SK-N-SH treated with all-trans-retinoic acid at 6 μM for 48 hours (cell line): Measurements from ENCODE around the gene DNAJB8.

Experiments
- ATAC-seq: fragments of 200-7000 bp; cut with Tn5 transposase; 3 replicates; pipeline ENCODE4 v1.9.1; 2020; ENCODE audit warnings: mild to moderate bottlenecking, moderate library complexity
- BACH2 ChIP-seq: fragments of 250-450 bp; sonication (Bioruptor Pico); IDR thresholded peaks from 2 replicates; pipeline ENCODE4 v1.9.0; 2021; ENCODE audit warnings: mild to moderate bottlenecking, borderline replicate concordance
- CREB5 ChIP-seq: fragments of 250-450 bp; sonication (Bioruptor Pico); IDR thresholded peaks from 2 replicates; pipeline ENCODE4 v1.5.1; 2020; ENCODE audit warnings: low read depth, mild to moderate bottlenecking, moderate library complexity
- POU6F1 ChIP-seq: fragments of 250-450 bp; sonication (Bioruptor Pico); IDR thresholded peaks from 2 replicates; pipeline ENCODE4 v1.8.0; 2021; ENCODE audit warnings: low read depth, mild to moderate bottlenecking, moderate library complexity, borderline replicate concordance
- SNAI2 ChIP-seq: fragments of 250-450 bp; sonication (Bioruptor Pico); IDR thresholded peaks from 2 replicates; pipeline ENCODE4 v1.5.0; 2020; ENCODE audit warnings: mild to moderate bottlenecking, moderate library complexity
- ZNF565 ChIP-seq: fragments of 450-650 bp; formaldehyde crosslinking; conservative IDR thresholded peaks from 2 replicates; pipeline ENCODE4 v1.5.0; 2020; ENCODE audit warnings: low read depth, mild to moderate bottlenecking, moderate library complexity
- ZNF70 ChIP-seq: fragments of 450-650 bp; formaldehyde crosslinking; IDR thresholded peaks from 2 replicates; pipeline ENCODE4 v1.5.0; 2020; ENCODE audit warnings: mild to moderate bottlenecking, moderate library complexity
- TF ChIP-seq, protein P1 (sequence below): fragments of 250-450 bp; sonication (Bioruptor Pico); IDR thresholded peaks from 2 replicates; pipeline ENCODE4 v1.8.0; 2020; ENCODE audit warnings: mild to moderate bottlenecking, moderate library complexity, borderline replicate concordance
- TF ChIP-seq, protein P2 (sequence below): fragments of 250-450 bp; sonication (Bioruptor Pico); IDR thresholded peaks from 2 replicates; pipeline ENCODE4 v1.5.0; 2020; ENCODE audit warnings: mild to moderate bottlenecking, moderate library complexity

The DNAJB8 gene

DNA sequence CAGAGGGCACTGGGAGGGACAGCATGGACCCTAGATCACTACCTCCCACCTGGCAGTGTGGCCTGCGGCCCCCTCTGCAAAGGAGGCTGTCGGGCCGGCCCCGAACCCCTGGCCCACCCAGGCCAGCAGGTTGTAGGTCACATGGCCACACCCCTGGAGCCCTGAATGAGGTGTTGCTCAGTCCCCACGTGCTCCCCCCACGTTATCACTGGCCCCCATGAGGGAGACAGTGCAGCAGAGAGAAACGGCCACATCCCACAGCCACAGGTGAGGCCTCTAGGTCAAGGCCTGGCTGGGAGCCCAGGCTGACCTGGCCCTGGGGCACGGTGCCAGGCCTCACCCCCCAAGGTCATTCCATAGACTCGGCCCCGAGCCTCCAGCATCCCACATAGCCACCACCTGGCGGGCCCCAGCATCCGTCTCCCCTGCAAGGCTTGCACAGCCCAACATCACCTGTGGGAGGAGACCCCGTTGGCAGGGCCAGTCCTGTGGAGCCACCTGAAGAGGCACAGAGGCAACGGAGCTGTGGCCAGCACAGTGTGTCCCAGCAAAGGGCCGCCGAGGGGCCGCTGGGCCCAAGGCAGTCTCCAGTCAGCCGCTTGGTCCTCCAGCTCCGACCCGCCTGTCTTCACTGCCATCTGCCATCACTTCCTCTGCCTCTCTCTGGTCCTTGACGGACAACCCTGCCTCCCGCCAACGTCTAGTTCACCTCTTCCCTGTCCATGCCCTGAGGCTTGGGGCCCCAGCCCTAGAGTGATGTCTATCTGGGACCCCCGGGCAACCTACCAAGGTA lies 53.1 kb downstream of the DNAJB8 start (continued):
- TF ChIP-seq CREB5 (CRISPR knock-in tag) (no peak), ZNF565 (no peak), ZNF70 (CRISPR knock-in tag) (no peak)

DNA sequence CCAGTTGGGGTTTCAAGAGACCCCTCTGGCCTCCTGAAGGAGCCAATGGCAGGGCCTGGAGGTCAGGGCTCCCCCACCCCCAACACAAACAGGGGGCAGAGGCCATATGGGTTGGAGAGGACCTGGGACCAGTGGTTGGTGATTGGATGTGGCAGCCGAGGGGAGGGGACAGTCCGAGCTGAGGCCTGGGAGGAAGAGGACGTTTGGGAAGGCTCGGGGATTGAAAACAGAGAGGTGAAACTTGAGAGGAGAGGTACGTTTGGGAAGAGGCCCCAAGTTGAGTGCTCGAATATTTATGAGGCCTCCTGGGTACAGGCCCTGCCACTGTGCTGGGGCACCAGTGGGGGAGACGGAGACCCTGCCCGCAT lies 53.7 kb downstream of the DNAJB8 start:
- ATAC-seq = no peak
- TF ChIP-seq SNAI2 (CRISPR knock-in tag) (no peak), POU6F1 (no peak), BACH2 (CRISPR knock-in tag) (no peak)
- TF ChIP-seq, protein P1, sequence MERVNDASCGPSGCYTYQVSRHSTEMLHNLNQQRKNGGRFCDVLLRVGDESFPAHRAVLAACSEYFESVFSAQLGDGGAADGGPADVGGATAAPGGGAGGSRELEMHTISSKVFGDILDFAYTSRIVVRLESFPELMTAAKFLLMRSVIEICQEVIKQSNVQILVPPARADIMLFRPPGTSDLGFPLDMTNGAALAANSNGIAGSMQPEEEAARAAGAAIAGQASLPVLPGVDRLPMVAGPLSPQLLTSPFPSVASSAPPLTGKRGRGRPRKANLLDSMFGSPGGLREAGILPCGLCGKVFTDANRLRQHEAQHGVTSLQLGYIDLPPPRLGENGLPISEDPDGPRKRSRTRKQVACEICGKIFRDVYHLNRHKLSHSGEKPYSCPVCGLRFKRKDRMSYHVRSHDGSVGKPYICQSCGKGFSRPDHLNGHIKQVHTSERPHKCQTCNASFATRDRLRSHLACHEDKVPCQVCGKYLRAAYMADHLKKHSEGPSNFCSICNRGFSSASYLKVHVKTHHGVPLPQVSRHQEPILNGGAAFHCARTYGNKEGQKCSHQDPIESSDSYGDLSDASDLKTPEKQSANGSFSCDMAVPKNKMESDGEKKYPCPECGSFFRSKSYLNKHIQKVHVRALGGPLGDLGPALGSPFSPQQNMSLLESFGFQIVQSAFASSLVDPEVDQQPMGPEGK (CRISPR knock-in tag) = no peak
- TF ChIP-seq, protein P2, sequence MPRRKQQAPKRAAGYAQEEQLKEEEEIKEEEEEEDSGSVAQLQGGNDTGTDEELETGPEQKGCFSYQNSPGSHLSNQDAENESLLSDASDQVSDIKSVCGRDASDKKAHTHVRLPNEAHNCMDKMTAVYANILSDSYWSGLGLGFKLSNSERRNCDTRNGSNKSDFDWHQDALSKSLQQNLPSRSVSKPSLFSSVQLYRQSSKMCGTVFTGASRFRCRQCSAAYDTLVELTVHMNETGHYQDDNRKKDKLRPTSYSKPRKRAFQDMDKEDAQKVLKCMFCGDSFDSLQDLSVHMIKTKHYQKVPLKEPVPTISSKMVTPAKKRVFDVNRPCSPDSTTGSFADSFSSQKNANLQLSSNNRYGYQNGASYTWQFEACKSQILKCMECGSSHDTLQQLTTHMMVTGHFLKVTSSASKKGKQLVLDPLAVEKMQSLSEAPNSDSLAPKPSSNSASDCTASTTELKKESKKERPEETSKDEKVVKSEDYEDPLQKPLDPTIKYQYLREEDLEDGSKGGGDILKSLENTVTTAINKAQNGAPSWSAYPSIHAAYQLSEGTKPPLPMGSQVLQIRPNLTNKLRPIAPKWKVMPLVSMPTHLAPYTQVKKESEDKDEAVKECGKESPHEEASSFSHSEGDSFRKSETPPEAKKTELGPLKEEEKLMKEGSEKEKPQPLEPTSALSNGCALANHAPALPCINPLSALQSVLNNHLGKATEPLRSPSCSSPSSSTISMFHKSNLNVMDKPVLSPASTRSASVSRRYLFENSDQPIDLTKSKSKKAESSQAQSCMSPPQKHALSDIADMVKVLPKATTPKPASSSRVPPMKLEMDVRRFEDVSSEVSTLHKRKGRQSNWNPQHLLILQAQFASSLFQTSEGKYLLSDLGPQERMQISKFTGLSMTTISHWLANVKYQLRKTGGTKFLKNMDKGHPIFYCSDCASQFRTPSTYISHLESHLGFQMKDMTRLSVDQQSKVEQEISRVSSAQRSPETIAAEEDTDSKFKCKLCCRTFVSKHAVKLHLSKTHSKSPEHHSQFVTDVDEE = 0 out of 2 replicates have a peak, but pooled peaks have one; percentile 8
